Measurements from ENCODE around the gene FGD4. TPM values are rescaled to one million over a fixed set of nuclear protein-coding genes. Genes with fewer than 3 reads are reported as not detected.

FGD4 gene
- total and polyA plus RNA-seq, 7 donors, result 7.8 to 19.1 (median 11.3) TPM

- no peak for DNase-seq
- H3K9me3 ChIP-seq, result no peaks in the 10 kb centered on the region
- H3K27me3 ChIP-seq, result no peaks in the 10 kb centered on the region
- intact Hi-C loops (cut with DNase I), result no loop called here
- TF ChIP-seq POLR2AphosphoS5 (IDR thresholded peaks at IDR 0.05) (no peak), EP300 (IDR thresholded peaks at IDR 0.05) (no peak), POLR2A (IDR thresholded peaks at IDR 0.05) (no peak), CTCF (IDR thresholded peaks at IDR 0.05) (no peak)
- peak overlapping the region in 1 of 4 donors; percentile 43 for H3K27ac ChIP-seq
- peaks cover 0 to 9% (median 2%) of the 10 kb centered on the region in 4 donors for H3K4me1 ChIP-seq
- H3K36me3 ChIP-seq, result no peaks in the 10 kb centered on the region
- H3K4me3 ChIP-seq, result no peak overlapping the region
- 37 to 65% methylated on average over 6 of the region's 6 CpGs for WGBS, 2 donors
These were observed 167.9 kb downstream of the FGD4 start for GRCh38 chr12:32567296-32567674.

DNA sequence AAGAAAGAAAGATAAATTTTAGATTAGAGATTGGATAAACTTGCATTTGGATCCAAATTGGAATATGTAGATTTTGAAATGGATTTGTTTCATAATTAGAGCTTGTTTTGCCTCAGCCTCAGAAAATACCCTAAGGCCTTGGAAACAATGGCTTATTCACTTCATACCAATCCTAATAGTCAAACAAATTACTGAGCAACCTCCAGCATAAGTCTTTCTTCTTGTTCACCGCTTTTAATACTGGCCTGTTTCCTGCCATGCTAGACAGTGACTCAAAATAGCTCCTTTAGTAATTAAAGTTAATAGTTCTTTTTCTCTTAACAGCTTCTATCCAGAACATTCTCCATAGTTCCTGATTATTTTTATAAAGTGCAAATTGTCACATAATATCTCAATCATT is 168.9 kb downstream of the FGD4 start:
- WGBS, 2 donors, result 80% methylated on average over 1 of the region's 1 CpG
- TF ChIP-seq POLR2A (IDR thresholded peaks at IDR 0.05), result no peak
- no peak overlapping the region for H3K4me3 ChIP-seq
- no peak for DNase-seq
- no peaks in the 10 kb centered on the region for H3K36me3 ChIP-seq
- H3K4me1 ChIP-seq, result peaks cover 0 to 9% (median 2%) of the 10 kb centered on the region in 4 donors
- intact Hi-C loops (cut with DNase I), result no loop called here
- H3K9me3 ChIP-seq, result no peaks in the 10 kb centered on the region
- H3K27ac ChIP-seq, result peak overlapping the region in 2 of 4 donors; percentile 39 to 43
- no peaks in the 10 kb centered on the region for H3K27me3 ChIP-seq

DNA sequence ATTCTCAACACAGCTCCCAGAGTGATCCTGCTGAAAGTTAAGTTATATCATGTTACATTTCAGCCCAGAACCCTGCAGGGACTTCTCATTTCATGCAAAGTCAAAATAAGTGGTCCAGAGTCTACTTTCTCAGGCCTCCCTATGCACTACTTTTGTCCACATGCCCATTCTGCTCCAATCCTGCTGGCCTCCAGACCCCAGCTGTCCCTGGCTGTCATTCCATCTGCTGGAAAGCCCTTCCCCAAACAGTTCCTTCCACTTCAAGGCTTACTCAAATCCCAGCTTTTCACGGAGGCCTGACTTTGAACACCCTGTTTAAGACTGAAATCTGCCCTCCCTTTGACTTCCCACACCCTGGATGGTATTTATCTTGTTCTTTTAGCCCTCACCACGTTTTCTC is 169.9 kb downstream of the FGD4 start:
- Histone ChIP-seq H3K4me3 (no peak overlapping the region), H3K9me3 (no peaks in the 10 kb centered on the region), H3K27me3 (no peaks in the 10 kb centered on the region), H3K4me1 (peaks cover 0 to 9% (median 2%) of the 10 kb centered on the region in 4 donors), H3K27ac (no peak overlapping the region), H3K36me3 (no peaks in the 10 kb centered on the region)
- 38 to 57% methylated on average over 2 of the region's 2 CpGs for WGBS, 2 donors
- TF ChIP-seq POLR2AphosphoS5 (IDR thresholded peaks at IDR 0.05) (no peak), CTCF (IDR thresholded peaks at IDR 0.05) (no peak)
- no peak for DNase-seq
- intact Hi-C loops (cut with DNase I), result no loop called here

GRCh38 chr12:32574585-32574984 is 175.2 kb downstream of the FGD4 start:
- Histone ChIP-seq H3K4me3 (no peak overlapping the region), H3K4me1 (no peaks in the 10 kb centered on the region), H3K36me3 (peaks cover 0 to 4% (median 0%) of the 10 kb centered on the region in 4 donors), H3K9me3 (no peaks in the 10 kb centered on the region), H3K27ac (no peak overlapping the region), H3K27me3 (no peaks in the 10 kb centered on the region)
- TF ChIP-seq EP300 (IDR thresholded peaks at IDR 0.05) (no peak), POLR2A (IDR thresholded peaks at IDR 0.05) (no peak), POLR2AphosphoS5 (IDR thresholded peaks at IDR 0.05) (no peak), CTCF (IDR thresholded peaks at IDR 0.05) (no peak)
- WGBS, 2 donors, result 80 to 90% methylated on average over 1 of the region's 1 CpG
- DNase-seq, result no peak
- intact Hi-C loops (cut with DNase I), result no loop called here

DNA sequence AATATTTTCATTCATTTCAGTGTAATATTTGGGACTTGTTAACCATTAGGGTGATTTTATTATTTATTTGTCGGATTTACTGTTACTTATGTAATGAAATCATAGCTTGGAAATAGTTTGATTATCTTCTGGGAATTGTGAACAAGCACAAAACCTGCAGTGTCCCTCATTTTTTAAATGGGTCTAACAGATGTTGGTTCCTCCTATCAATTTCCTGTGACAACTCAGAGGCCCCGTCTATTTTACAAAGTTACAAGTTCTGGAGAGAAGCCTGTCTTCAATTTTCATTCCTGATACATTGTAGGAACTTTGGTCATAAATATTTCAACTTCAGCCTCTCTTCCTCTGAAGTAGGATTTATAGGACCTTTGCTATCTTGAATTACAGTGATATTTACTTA is 178.0 kb downstream of the FGD4 start:
- no peak overlapping the region for H3K4me3 ChIP-seq
- H3K27me3 ChIP-seq, result no peaks in the 10 kb centered on the region
- no peak overlapping the region for H3K27ac ChIP-seq
- no peaks in the 10 kb centered on the region for H3K9me3 ChIP-seq
- no peak for DNase-seq
- H3K4me1 ChIP-seq, result no peaks in the 10 kb centered on the region
- WGBS, 2 donors, result 73 to 75% methylated on average over 2 of the region's 2 CpGs
- peaks cover 0 to 9% (median 0%) of the 10 kb centered on the region in 4 donors for H3K36me3 ChIP-seq
- TF ChIP-seq POLR2A (IDR thresholded peaks at IDR 0.05) (no peak), EP300 (IDR thresholded peaks at IDR 0.05) (no peak), POLR2AphosphoS5 (IDR thresholded peaks at IDR 0.05) (no peak), CTCF (IDR thresholded peaks at IDR 0.05) (no peak)
- intact Hi-C loops (cut with DNase I), result no loop called here
